Activated CD8-positive, alpha-beta memory T cell treated with anti-CD3 and anti-CD28 coated beads for 1 hour (primary cell): ENCODE data around the gene PMS2.
"Not testable (repeated sequence)": the region's sequence is repeated elsewhere in the genome, so short reads cannot be mapped to it uniquely, and the experiment has no call there.

ENCODE experiments used
- DNase-seq, 2 donors: peaks; one replicate each; pipeline ENCODE4 v3.0.0-alpha.2; 2020; ENCODE audit warnings: low read depth in 1 of 2; ENCODE audit errors: extremely low read depth in 1 of 2

Gene PMS2

GRCh38 chr7:6015917-6016652, 7.2 kb upstream of the PMS2 start:
- no peak for DNase-seq

DNA sequence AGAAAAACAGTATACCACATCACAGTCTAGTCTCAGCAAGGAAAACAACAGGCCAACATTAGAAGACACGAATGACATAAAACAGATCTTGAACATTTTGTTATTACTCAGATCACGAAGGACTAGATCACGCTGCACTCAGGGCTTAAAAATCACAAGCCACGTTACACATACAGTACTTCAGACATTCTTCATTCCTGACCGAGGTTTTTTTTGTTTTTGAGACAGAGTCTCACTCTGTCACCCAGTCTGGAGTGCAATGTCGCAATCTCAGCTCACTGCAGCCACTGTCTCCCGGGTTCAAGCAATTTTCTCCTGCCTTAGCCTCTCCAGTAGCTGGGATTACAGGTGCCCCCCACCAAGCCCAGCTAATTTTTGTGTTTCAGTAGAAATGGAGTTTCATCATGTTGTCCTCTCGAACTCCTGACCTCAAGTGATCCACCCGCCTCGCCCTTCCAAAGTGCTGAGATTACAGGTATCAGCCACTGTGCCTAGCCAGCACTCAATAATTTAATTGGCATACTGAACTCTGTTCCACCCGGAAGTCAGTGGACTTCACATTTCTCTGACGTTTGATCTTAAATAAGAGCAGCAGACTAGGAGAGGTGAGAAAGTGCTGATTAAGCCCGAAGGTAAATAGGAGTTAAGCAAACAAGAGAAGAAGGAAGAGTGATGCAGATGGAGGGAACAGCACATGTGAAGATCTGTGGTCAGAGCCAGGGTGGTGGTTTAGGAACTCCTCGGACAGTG, 3.7 kb upstream of the PMS2 start:
- DNase-seq, result no peak

DNA sequence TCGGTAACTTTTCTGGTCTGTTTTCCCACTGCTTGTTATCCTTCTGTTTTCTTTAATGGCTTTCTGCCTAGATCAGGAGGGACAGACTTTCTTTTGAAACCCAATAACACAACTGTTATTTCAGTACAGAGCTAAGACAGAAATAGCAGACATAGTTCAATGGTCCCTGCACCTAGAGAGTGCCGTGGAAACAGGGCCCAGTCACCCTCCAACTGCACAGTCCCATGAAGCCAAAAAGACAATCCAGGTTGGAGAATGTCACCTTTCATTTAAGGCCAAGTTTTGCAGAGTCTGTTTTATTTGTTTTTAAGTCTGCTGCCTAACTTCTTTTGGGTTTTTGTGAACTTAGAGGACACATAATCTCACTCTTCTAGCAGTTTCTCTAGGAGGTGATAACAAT, 2.7 kb upstream of the PMS2 start:
- no peak for DNase-seq

DNA sequence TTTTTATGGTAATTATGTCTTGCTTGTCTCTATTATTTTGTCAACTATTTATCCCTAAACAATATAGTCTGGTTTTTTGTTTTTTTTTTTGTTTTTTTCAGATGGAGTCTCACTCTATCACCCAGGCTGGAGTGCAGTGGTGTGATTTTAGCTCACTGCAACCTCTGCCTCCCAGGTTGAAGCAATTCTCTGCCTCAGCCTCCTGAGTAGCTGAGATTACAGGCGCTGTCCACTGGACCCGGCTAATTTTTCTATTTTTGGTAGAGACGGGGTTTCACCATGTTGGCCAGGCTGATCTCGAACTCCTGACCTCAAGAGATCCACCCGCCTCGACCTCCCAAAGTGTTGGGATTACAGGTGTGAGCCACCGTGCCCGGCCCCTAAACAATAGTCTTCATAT, 1.5 kb upstream of the PMS2 start:
- not testable (repeated sequence) for DNase-seq

DNA sequence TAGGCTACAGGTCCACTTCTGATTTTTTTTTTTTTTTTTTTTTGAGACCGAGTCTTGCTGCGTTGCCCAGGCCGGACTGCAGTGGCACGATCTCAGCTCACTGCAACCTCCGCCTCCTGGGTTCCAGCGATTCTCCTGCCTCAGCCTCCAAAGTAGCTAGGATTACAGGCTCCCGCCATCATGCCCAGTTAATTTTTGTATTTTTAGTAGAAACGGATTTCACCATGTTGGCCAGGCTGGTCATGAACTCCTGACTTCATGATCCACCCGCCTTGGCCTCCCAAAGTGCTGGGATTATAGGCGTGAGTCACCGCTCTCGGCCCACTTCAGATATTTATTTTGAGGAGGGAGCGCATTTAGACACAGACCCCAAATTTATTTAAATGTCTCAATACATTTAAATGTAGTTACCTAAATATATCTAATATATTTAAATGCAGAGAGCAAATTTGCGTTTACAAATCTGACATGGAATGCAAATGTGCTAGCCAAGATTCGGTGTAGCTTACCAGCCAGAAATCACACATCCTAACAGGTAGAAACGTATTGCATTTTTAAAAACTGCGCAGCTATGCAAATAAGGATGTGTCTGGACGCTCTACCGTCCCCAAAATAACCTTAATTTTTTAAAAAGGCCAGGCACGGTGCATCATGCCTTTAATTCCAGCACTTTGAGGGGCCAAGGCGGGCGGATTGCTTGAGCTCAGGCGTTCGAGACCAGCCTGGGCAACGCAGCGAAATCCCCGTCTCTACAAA, 836 bp downstream of the PMS2 start:
- DNase-seq, result not testable (repeated sequence)

DNA sequence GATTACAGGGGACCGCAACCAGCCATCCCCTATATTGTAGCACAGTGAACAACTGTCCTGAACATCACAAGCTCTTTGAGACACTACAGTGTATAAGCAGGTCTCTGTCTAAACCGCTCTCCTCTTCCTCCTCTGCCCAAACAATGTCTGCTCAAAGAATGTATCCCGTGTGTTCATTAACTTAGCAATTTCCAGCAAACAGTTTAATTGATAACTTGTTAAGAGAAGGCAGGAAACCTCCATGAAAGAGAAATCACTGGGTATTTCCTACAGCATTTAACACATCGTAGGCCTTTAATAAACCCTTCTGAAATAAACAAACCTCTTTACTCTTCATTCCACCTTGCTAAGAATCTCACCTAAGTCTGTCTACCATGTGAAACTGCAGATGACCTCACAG, 1.5 kb downstream of the PMS2 start:
- no peak for DNase-seq

DNA sequence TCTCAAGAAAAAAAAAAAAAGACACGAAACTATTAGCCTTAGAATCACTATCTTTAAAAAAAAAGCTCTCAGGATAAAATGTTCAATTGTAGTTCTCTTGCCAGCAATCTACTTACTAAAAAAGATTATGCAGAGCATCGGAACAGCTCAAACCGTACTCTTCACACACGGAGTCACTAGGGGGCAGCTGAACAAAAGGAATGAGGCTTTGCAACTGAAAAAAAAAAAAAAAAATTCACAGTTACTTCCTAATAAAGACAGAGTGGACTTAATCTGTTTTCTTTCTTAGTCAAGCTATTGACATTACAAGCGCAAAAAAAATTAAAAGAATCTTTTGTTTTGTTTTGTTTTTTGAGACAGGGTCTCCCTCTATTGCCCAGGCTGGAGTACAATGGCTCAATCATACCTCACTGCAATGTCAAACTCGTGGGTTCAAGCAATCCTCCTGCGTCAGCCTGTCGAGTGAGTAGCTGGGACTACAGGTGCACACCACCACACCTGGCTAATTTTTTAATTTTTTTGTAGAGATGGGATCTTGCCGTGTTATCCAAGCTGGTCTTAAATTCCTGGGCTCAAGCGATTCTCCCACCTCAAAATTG, 11.5 kb downstream of the PMS2 start:
- no peak for DNase-seq

DNA sequence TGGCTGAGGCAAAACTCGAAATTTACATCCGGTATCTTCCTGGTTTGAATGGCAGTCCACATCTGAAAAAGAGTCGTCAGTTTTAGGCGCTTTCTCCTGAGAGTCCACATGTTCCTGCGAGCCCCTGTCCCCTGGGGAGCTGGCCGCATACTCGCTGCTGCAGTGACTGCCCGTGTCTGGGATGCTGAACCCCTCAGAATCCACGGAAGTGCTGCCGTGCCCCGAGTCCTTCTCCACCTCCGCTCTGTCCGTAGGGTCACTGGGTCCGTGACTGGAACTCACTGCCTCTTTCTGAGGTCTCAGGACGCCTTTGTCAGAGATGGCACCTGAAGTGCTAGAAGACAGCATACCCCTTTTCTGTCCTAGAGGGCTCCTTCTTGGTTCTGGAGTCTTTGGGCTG, 21.8 kb downstream of the PMS2 start:
- not testable (repeated sequence) for DNase-seq

DNA sequence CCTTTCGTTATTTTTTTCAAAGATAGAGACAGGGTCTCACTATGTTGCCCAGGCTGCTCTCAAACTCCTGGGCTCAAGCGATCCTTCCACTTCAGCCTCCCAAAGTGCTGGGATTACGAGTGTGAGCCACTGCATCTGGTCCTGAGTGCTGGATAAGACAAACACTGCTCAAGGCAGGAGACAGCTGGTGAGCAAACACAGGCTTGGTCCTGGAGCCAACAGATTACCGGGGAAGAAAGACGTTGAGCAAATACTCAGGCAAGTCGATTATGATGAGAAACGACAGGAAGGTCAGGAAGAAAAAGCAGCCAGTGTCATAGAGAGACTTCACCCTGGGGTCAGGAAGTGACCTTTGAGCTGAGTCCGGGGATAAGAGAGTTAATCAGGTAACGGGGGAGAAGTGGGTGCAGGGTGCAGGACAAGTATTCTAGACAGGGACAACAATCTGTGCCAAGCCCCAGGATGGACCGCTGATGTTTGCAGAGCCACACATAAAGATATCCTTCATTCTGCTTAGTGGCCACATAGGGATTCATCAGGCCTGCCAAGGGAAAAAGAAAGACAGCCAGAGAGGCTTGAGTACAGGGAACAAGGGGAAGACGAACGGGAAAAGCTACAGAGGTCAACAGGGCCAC, 29.1 kb downstream of the PMS2 start:
- not testable (repeated sequence) for DNase-seq

GRCh38 chr7:5973580-5973979, 35.3 kb downstream of the PMS2 start:
- DNase-seq, result not testable (repeated sequence)

DNA sequence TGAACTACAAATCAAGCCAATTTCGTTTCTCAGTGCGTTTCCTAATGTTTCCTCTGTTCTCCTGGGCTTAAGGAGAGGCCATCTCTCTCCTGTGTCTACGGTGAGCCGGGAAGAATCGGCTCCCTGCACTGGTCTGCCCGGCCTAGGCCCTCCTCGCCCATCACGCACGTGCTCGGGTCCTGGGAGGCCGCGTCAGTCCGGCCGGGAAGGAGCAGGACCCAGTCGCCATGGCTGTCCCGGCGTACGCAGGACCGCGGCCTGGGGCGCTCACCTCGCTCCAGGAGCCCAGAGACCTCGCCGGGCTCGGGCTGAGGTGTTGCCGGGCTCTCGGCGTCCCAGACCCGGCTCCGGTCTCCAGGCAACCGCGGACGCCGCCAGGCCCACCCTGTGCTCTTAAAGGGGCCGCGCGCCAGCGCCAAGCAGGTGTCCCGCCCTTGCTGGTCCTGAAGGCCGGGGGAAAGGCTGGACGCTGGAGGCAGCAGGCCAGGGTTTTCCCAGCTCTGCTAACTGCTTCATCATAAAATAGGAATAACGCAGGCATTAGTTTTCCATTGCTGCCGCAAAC, 38.4 kb downstream of the PMS2 start, which contains the start of gene RSPH10B:
RSPH10B (minus strand) TSS at position 343 of the 565 bp plus-strand sequence. CDS start 3,573 bp downstream, outside the sequence.
- not testable (repeated sequence) for DNase-seq

GRCh38 chr7:5963810-5964209, 45.0 kb downstream of the PMS2 start:
- not testable (repeated sequence) for DNase-seq

DNA sequence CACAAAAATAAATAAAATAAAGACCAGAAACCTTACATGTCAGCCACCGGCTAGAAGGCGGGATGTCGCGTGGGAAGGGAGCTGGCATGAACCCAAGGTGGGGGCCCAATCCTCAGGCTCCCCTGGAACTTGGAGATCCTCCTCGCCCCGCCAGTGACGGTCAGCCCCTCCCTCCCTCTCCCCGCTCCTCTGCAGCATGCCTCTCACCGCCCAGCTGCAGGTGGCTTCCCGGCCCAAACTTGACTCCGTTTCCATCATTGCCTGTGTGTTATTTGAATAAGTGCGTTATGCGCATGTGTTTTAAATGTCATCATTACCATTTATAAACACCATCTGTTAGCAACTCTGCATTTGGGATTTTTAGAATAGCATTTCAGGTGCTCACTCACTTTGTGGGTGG, 45.6 kb downstream of the PMS2 start:
- DNase-seq, result not testable (repeated sequence)

DNA sequence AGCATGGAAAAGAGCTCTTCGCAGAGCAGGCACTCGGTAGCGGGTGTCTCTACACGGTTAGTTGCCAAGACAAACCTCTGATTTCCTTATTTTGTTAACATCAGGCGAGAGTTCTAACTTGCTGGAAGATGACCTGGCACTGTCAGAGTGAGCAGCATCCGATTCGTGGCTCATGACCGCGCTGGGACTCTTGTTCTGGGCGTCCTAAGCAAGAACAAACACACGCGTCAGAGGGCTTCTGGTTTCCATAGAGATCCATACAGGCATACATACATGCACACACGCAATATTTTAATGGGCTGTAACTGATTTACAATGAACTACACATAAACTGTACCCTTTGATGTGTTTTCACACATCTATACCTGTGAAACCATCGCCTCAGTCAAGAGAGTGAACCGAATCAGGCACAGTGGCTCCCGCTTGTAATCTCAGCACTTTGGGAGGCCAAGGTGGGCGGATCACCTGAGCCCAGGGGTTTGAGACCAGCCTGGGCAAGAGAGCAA, 73.9 kb downstream of the PMS2 start:
- DNase-seq, result not testable (repeated sequence)

- not testable (repeated sequence) for DNase-seq
These were observed 76.8 kb downstream of the PMS2 start for GRCh38 chr7:5931905-5932644.

- not testable (repeated sequence) for DNase-seq
These were observed 77.6 kb downstream of the PMS2 start for GRCh38 chr7:5931250-5931649.

- DNase-seq, result not testable (repeated sequence)
These were observed 78.6 kb downstream of the PMS2 start for GRCh38 chr7:5930290-5930689.

- not testable (repeated sequence) for DNase-seq
These were observed 82.5 kb downstream of the PMS2 start for GRCh38 chr7:5926263-5926870.

DNA sequence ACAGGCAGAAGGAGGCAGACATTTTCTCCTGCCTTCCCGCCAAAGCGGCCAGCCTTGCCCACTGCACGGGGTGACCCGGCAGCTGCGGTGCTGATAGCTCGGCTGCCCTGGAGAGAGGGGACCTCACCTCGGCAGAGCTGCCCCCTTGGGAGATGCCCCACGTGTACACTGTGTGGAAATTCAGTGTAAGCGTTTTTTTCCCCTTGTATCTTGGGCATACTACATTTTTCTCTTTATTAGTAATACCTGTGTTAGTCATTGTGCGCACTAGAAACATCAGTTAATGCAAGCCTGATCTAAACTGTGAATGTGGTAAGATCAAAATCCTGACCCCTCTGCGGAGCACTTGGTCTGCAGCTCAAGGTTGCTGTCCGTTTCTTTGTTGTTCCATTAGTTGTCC, 84.2 kb downstream of the PMS2 start:
- DNase-seq, result not testable (repeated sequence)
